ENCODE data around the gene SORCS3.

Gene SORCS3

DNA sequence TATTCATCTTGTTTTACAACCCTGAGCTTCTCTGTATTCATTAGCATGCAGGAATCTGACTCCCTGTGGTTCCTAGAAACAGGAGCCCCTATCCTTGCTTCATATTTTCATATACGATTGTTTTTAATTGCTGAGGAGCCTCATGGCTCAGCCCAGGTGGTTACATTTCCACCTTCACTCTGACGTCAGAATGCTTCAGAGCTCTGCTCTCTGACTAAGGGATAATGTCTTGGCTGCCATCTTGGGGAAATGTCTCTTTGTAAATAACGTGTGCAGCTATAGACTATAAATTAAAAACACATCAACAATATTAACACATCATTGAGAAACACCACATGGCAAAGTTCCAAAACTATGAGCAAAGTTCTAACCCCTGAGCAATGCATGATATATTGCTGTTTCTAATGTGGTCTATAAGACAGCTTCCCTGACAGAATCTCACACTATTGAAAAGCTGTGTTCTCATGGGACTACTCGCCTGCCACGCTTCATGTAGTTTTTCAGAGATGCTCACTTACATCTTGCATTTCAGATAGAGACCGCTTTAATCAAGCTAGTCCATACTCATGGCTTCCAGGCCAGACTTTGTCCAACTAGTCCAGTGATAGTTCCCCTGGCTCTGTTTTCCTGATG lies 227.0 kb downstream of the SORCS3 start:
- DNase-seq = no peak

DNA sequence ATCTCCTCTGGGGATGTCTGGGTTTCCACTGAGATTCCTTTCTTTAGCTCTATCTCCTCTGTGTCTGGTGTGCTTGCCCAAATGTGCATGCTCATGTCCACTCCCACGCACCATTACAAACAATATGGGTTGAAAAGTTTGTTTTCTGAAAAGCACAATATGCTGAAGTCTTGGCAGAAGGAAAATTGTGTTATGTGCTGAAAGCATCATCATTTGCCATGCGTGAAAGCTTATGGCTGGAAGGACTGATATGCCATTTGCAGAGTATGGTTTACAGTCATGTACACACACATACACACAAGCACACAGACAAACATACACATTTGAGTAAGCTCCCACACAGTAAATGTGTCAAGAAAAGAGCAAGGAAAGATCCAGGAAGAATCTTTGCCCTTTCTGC lies 231.6 kb downstream of the SORCS3 start:
- no peak for DNase-seq

- DNase-seq = no peak
These were observed 232.1 kb downstream of the SORCS3 start for GRCh38 chr10:104873161-104873560.

GRCh38 chr10:104875561-104875960 lies 234.5 kb downstream of the SORCS3 start:
- DNase-seq = no peak

GRCh38 chr10:104880624-104881398 lies 239.7 kb downstream of the SORCS3 start:
- no peak for DNase-seq

GRCh38 chr10:104881740-104882139 lies 240.7 kb downstream of the SORCS3 start:
- DNase-seq = no peak

DNA sequence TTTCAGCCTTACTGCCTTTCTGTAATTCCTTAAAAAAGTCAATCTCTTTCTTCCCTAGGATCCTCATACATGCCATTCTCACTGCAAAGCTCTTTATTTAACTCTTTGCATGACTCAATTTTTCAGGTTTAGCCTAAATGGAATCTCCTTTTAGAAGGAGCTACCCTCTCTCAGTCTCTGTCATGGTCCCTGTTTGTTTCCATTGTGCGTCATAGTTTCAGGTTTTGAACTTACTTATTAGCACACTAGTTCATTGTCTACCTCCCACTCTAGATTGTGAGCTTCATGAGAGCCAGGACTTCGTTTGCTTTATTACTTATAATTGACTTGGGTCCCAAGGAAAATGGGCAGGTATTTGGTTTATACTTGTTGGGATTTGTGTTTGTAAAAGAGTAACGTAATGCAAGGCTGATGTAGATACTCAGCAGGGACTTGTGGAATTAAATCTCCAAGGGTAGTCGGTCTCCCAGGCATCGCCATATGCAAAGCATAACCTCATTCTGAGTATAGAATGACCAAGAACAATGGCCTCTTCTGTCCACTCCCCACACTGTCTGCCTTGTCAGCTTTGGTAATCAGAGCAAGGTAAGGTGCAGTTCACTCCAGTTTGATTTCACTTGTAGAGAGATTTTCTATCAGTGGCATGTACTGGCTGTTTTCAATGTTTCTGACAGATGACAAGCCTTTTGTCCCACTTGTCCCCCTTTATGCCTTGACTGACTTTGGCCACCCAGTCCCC lies 252.0 kb downstream of the SORCS3 start:
- DNase-seq = no peak

GRCh38 chr10:104893701-104894100 lies 252.6 kb downstream of the SORCS3 start:
- no peak for DNase-seq

- DNase-seq = no peak
These were observed 253.6 kb downstream of the SORCS3 start for GRCh38 chr10:104894681-104895080.

DNA sequence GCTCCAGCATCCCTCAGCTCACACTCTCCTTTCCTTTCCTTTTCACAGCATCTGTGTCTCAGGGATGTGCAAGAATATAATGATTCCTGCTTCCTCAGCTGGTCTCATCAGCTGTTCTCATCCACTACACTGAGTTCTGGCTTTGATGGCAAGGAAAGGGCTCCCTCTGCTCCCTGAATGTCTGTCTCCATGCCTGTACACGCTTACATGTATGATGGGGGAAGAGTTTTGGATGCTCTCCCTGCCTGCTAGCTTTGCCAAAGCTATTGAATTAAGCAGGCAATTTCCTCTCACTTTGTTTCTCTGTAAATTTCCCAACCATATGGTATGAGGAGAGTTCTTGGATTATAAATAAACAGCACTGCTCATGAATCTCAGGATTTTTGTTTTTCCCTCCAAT lies 254.5 kb downstream of the SORCS3 start:
- no peak for DNase-seq

DNA sequence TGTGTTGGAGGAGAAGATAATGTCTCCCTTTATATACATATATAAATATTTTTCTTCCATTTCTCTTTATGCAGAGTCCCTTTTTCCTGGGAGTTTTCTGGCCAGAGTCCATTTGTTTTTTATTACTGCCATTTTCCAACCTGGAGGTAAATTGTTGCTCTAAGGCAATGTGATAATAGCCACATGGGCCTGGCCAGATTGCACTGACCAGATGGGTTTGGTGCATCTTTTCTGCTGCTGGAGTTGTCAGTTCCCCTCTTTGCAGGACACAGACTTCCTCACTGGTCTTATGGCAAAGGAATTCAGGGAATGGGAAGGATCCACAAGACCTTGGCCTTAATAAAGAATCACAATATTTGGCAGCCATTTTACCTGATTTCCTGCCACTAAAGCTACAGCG lies 254.9 kb downstream of the SORCS3 start:
- DNase-seq = no peak

DNA sequence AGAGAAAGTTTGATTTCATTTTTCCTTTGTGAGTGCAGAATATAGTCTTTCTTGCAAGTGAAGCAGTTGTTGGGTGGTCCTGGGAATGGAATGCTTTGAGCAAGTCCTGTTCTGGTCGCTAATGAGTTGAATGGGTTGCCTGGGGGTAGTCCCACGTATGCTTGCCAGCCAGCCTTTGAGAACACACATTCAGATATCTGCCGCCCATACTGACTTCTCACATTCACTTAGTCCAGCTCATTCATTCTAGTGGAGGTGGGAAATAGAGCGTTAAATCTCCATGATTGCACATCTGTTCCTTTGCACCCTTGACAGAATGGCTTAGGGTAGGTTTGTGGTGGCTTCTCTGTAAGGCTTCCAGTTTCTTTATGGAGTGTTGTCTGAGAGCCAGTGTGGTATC lies 256.6 kb downstream of the SORCS3 start:
- no peak for DNase-seq

GRCh38 chr10:104899779-104900178 lies 258.7 kb downstream of the SORCS3 start:
- no peak for DNase-seq

GRCh38 chr10:104903433-104903832 lies 262.3 kb downstream of the SORCS3 start:
- no peak for DNase-seq

- no peak for DNase-seq
These were observed 263.7 kb downstream of the SORCS3 start for GRCh38 chr10:104904753-104905323.

DNA sequence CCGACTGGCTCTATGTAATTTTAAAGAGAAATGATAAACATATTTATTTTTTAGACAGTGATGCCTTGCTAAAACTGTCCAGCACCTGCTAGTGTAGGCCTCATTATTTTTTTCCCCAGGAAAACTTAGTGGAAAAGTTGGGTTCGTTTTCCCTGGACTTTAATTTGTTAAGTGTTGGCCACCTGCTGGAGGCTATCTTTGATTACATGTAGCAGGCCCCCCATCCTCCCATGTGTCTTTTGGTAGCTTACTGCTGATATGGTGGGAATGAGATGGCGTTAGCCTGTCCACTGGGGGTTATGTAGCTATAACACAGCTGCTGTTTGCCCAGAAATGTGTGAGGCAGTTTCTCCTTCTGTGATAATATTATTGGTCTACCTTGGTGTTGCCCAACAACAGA lies 265.0 kb downstream of the SORCS3 start:
- no peak for DNase-seq

- DNase-seq = no peak
These were observed 266.4 kb downstream of the SORCS3 start for GRCh38 chr10:104907521-104907920.

DNA sequence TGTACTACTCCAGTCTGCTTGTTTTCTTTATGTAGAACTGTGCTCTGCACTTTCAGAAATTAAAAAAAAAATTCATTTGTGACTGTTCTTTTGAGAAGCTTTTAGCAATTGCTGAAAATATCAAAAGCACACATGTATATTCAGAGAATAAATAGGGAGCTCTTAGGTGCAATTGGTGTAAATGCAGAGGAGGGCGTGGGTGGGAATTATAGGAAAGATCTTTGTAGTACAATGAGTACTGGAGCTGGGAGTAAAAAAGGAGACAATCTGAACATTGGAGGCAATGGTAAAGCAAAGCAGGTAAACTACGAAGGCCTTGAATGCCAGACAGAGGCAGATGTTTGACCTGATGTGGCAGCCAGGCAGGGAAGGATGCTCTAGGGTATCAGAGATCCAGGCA lies 267.5 kb downstream of the SORCS3 start:
- no peak for DNase-seq

- DNase-seq = no peak
These were observed 269.6 kb downstream of the SORCS3 start for GRCh38 chr10:104910712-104911111.

GRCh38 chr10:104913390-104913789 lies 272.3 kb downstream of the SORCS3 start:
- no peak for DNase-seq

DNA sequence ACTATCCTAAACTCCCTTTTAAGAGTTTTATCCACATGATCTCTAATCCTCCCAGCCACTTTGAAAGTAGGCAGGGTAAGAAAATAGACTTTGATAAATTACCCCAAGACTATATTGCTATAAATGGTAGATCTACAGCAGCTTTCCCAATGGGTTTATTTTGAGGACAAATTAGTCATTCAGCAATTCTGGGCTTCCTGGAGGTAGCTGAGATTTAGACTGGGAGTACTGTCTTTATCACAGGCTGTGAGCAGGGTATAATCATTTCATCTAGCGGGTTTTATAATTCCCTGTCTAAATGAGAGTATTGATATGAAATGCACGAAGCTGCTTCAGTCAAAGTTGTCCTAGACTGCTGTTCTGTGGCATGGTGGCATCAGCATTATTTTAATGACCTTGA lies 279.4 kb downstream of the SORCS3 start:
- no peak for DNase-seq

GRCh38 chr10:104921763-104922162 lies 280.7 kb downstream of the SORCS3 start:
- no peak for DNase-seq

GRCh38 chr10:104922810-104923209 lies 281.7 kb downstream of the SORCS3 start:
- DNase-seq = no peak

DNA sequence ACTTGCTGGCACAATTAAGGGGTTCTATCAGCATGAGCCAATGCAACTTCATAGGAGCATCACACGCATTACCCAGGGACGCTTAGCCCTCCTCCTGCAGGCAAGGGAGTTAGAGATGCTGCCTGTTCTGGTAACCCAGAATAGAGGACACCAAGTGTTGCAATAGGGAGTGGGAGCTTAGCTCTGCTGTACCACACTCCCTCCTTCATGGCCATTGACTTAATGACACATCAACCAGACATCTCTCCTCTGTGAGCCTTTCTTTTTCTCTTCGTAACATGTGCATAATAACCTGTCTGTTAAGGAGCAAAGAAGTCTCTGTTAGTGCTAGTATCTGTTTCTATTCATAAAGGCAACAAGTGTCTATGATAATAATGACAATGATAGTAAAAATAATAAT lies 282.4 kb downstream of the SORCS3 start:
- DNase-seq = no peak
